Heart right ventricle (tissue), 16 donors: ENCODE measurements around the gene PRR29. TPM values are rescaled to one million over a fixed set of nuclear protein-coding genes. Genes with fewer than 3 reads are reported as not detected.
A peak's percentile ranks its signal among the peaks of the same experiment; 100 is the strongest.

Experiments
- ATAC-seq, 8 donors: fragments of 200-7000 bp; cut with Tn5 transposase; one replicate each; pipeline ENCODE4 v1.9.1; 2020; ENCODE audit warnings: mild to moderate bottlenecking in 8 of 8, moderate library complexity in 8 of 8, moderate number of reproducible peaks in 1 of 8
- DNase-seq, 2 donors: peaks; one replicate each; pipeline ENCODE4 v3.0.0-alpha.2; 2020
- H3K27ac ChIP-seq, 10 donors: fragments of 200-600 bp; sonication (generic) in 2 of 10; one replicate each; pipeline versions ENCODE4 v1.5.0 to v1.8.0; 2020 to 2022; ENCODE audit warnings: mild to moderate bottlenecking in 3 of 10
- H3K27me3 ChIP-seq, 7 donors: fragments of 200-600 bp; one replicate each; pipeline ENCODE4 v1.8.0; 2021 to 2022; ENCODE audit warnings: mild to moderate bottlenecking in 2 of 7
- H3K36me3 ChIP-seq, 9 donors: fragments of 200-600 bp; sonication (generic) in 1 of 9; one replicate each; pipeline versions ENCODE4 v1.5.0 to v1.8.0; 2020 to 2022; ENCODE audit warnings: mild to moderate bottlenecking in 2 of 9
- H3K4me1 ChIP-seq, 9 donors: fragments of 200-600 bp; sonication (generic) in 1 of 9; one replicate each; pipeline versions ENCODE4 v1.5.0 to v1.8.0; 2020 to 2022; ENCODE audit warnings: mild to moderate bottlenecking in 4 of 9
- H3K4me3 ChIP-seq, 10 donors: fragments of 200-600 bp; sonication (generic) in 2 of 10; one replicate each; pipeline versions ENCODE4 v1.5.0 to v1.8.0; 2020 to 2022; ENCODE audit warnings: mild to moderate bottlenecking in 7 of 10, moderate library complexity in 2 of 10
- H3K9me3 ChIP-seq, 11 donors: fragments of 200-600 bp in 10 of 11; sonication (generic) in 2 of 11; one replicate each; pipeline versions ENCODE4 v1.5.0 to v1.8.0; 2013 to 2022; ENCODE audit warnings: mild to moderate bottlenecking in 2 of 11, control low read depth in 1 of 11, moderate library complexity in 1 of 11
- WGBS, 2 donors: extraction: QIAGEN DNeasy Blood & Tissue Kit; methylation state at CpG; one replicate each; pipeline ENCODE4 v1.1.7; 2013; ENCODE audit warnings: inconsistent platforms in 1 of 2; 5-methylcytosine and 5-hydroxymethylcytosine counted together
- intact Hi-C, 10 donors: fragments of 100-400 bp; cut with DNase I; formaldehyde crosslinking; loops; one replicate each; pipeline versions ENCODE4 v1.11.1 to v1.14.2; 2022
- polyA plus RNA-seq, 2 donors: library from polyadenylated mRNA; stranded (reverse); fragments of 200-250 nt; gene quantifications; one replicate each; pipeline ENCODE4 v1.2.3, GENCODE V29; 2013
- total RNA-seq, 10 donors: library from RNA; stranded (reverse); fragmentation: NEBNext Ultra II Directional in 3 of 10; extraction: Animal tissue kit (Norgen Biotek cat#: 25700) in 3 of 10; gene quantifications; one replicate each; pipeline versions ENCODE4 v1.2.1 to v1.2.4, GENCODE V29; 2021 to 2023
- TF ChIP-seq, protein P1 (sequence below), 9 donors: fragments of 200-600 bp; sonication (generic) in 2 of 9; IDR thresholded peaks; one replicate each; pipeline versions ENCODE4 v1.5.0 to v1.8.0; 2021 to 2022; ENCODE audit warnings: antibody characterized with exemption in 9 of 9, mild to moderate bottlenecking in 5 of 9, moderate library complexity in 1 of 9
- donor health status: Arrhythmogenic right ventricular cardiomyopathy.
- donor health status: ischemic (EF 13 %, LVEDD 7.1; RV severe dilation, severe dysfunction).
- donor health status: healthy with polysubstance abuse.
- donor health status: DM: no; HTN: yes; CAD: no.
- donor health status: DM: no; HTN: no; CAD: no.
- donor health status: ischemic (EF 25% LVEDD 6.9; RV normal size, moderate dysfunction).
- donor health status: ischemic (EF 25% LVEDD 5.7; RV mildly dilated, moderate dysfunction).
- donor health status: healthy.
- donor health status: DM: yes; HTN: yes; CAD: no.
- donor health status: Ischemic cardiomyopathy.
- donor health status: ischemic (EF 35%, LVEDD 5.7; RV mildly dilated, moderate dysfunction).
- donor health status: nonischemic (EF 11% LVEDD 7.7; RV severe dilation, severe dysfunction).
- donor health status: DM: yes; HTN: yes; CAD: no.
- donor health status: PGD.
- donor health status: ischemic (EF 29% LVEDD 5.4; RV normal size, mild dysfunction).
- donor health status: nonischemic (EF 23%, LVEDD 6.1; RV moderate dilation, normal function).

The PRR29 gene
- total and polyA plus RNA-seq, 12 donors = 0.21 to 0.66 (median 0.31) TPM; not detected in 4

DNA sequence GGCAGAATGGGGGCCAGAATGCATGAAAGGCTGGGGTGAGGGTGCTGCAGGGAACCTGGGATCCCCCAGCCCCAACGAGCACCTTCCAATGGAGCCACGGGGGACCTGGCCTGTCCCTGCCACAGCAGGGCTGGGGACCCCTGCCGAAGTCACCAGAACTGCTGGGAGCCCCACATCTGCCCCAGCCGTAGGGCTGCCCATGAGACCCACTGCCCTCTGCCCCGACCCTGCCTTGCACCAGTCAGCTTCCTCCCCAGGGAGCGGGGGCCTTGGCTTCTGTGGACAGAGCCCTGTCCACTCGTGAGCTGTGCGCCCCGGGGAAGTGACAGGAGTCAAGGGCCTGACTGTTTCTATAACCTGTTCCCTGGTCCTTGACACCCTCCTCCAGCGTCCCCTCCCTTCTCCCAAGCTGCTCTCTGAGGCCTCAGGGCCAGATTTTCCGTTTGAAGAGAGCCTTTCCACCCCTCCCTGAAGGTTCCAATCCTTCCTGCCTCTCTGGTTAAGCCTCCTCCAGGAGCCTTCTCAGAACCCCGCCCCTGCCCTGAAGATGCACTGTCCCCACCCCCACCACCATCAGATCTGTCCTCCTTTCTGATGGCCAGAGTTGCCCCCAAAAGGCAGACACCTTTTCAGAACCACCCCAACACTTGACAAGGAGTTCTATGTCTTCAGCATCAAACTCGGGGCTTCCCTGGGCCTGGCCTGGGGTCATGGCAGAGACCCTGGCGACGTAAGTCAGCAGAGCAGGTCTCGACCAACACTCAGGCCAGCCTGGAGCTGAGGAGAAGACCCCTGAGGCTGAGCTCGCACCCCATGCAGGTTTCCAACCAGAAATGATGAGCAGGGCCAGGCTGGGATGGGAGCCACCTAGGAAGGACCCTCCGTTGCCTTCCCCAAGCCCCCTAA, 10.7 kb upstream of the PRR29 start:
- intact Hi-C loops = loop anchor here in 6 of 10 donors (2.0 to 5.0 kb wide), 6 partner anchors 35 to 70 kb away; partner anchors contain the start of genes CD79B (in 3 of the 6) and GH1 (in 2 of the 6)
- ATAC-seq (no peak), DNase-seq (peak in 1 of 2 donors; percentile 40)
- peak overlapping the region in 5 of 10 donors; percentile 7 to 34 (median 32) for H3K27ac ChIP-seq
- peaks cover 28 to 75% (median 55%) of the 10 kb centered on the region in 9 donors for H3K4me1 ChIP-seq
- no peak overlapping the region for H3K4me3 ChIP-seq
- peaks cover 0 to 25% (median 11%) of the 10 kb centered on the region in 7 donors for H3K27me3 ChIP-seq
- 74 to 78% methylated on average over 18 of the region's 18 CpGs for WGBS, 2 donors
- H3K36me3 ChIP-seq = no peaks in the 10 kb centered on the region
- TF ChIP-seq, protein P1, sequence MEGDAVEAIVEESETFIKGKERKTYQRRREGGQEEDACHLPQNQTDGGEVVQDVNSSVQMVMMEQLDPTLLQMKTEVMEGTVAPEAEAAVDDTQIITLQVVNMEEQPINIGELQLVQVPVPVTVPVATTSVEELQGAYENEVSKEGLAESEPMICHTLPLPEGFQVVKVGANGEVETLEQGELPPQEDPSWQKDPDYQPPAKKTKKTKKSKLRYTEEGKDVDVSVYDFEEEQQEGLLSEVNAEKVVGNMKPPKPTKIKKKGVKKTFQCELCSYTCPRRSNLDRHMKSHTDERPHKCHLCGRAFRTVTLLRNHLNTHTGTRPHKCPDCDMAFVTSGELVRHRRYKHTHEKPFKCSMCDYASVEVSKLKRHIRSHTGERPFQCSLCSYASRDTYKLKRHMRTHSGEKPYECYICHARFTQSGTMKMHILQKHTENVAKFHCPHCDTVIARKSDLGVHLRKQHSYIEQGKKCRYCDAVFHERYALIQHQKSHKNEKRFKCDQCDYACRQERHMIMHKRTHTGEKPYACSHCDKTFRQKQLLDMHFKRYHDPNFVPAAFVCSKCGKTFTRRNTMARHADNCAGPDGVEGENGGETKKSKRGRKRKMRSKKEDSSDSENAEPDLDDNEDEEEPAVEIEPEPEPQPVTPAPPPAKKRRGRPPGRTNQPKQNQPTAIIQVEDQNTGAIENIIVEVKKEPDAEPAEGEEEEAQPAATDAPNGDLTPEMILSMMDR (IDR thresholded peaks at IDR 0.05) = no peak
- H3K9me3 ChIP-seq = peaks cover 0 to 5% (median 0%) of the 10 kb centered on the region in 11 donors

DNA sequence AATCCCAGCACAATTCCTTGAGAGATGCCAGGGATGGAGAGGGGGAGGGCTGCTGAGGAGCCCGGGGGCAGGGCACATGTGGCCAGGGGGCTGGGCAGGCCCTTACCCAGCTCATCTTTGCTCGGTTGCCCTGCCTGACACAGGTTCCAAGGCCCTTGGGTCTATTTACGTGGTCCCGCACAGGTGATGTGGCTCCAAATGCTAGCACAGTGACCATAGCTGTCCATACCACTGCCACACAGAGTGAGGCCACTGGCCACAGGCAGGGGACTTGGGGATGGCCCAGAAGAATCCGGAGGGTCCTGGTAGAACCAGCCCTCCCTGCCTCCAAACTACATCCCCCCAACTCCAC, 10.0 kb upstream of the PRR29 start:
- H3K9me3 ChIP-seq = no peaks in the 10 kb centered on the region
- H3K27ac ChIP-seq = no peak overlapping the region
- TF ChIP-seq, protein P1 (IDR thresholded peaks at IDR 0.05) = no peak
- peaks cover 0 to 28% (median 11%) of the 10 kb centered on the region in 7 donors for H3K27me3 ChIP-seq
- intact Hi-C loops = loop anchor here in 6 of 10 donors (2.0 to 5.0 kb wide), 6 partner anchors 36 to 71 kb away; partner anchors contain the start of genes CD79B (in 3 of the 6) and GH1 (in 2 of the 6)
- H3K36me3 ChIP-seq = no peaks in the 10 kb centered on the region
- ATAC-seq = no peak
- WGBS, 2 donors = 95 to 98% methylated on average over 5 of the region's 5 CpGs
- peaks cover 28 to 69% (median 50%) of the 10 kb centered on the region in 9 donors for H3K4me1 ChIP-seq
- DNase-seq = no peak
- no peak overlapping the region for H3K4me3 ChIP-seq

DNA sequence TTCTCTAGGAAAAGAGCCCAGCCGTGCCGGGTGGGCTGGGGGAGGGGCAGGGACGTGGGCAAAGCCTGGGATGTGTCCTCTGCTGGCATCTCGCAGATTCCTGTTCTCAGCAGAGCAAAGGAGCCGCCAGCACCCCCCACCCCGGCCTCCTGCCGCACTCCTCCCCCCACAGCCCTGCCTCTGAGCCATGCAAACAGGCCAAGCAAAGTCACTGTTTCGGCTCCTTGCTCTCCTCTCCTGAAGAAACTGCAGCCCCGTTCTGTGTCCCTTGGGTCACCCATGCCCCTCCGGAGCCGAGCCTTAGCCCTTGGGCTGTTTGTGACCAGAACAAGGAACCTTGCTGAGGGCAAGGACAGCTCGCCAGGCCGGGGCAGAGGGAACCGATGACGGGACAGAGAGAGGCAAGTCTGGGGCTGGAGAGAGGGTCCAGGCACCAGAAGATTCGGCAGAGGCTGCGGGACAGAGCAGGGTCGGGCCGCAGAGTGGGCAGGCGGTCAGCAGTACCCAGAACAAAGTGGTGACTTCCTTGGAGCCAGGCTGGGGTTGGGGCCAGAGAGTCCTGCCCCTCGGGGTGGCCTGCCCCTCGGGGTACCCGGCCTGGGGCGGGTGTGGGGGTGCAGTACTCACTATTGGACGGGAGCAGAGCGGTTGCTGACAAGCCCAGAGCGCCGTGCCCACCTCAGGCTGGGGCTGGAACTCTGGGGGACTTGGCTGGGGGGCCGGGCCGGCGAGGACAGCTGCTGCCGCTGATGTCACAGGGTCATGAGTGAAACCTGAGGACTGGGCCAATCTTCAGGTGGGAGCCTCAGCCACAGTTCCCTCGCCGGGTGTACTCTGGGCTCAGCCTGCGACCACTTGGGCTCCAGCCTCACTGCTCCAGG, 9.2 kb upstream of the PRR29 start:
- Histone ChIP-seq H3K27ac (no peak overlapping the region), H3K9me3 (no peaks in the 10 kb centered on the region), H3K4me3 (no peak overlapping the region), H3K4me1 (peaks cover 28 to 65% (median 45%) of the 10 kb centered on the region in 9 donors), H3K27me3 (peaks cover 0 to 28% (median 11%) of the 10 kb centered on the region in 7 donors), H3K36me3 (no peaks in the 10 kb centered on the region)
- intact Hi-C loops = loop anchor here in 6 of 10 donors (2.0 to 5.0 kb wide), 6 partner anchors 37 to 72 kb away; partner anchors contain the start of genes CD79B (in 3 of the 6) and GH1 (in 2 of the 6)
- WGBS, 2 donors = 48 to 60% methylated on average over 35 of the region's 35 CpGs
- TF ChIP-seq, protein P1 (IDR thresholded peaks at IDR 0.05) = no peak
- no peak for DNase-seq
- ATAC-seq = peak in 1 of 8 donors; percentile 2
